DMS 273 treated with DMSO at 0.1 percent for 48 hours (cell line): ENCODE measurements around the gene APP.
"Not testable (repeated sequence)": the region's sequence is repeated elsewhere in the genome, so short reads cannot be mapped to it uniquely, and the experiment has no call there.

Experiments used
- DNase-seq: peaks from one replicate; lab custom pipeline; 2025; lab: John Stamatoyannopoulos, UW

The APP gene

GRCh38 chr21:26098772-26099397 is 71.7 kb downstream of the APP start:
- DNase-seq, result no peak

DNA sequence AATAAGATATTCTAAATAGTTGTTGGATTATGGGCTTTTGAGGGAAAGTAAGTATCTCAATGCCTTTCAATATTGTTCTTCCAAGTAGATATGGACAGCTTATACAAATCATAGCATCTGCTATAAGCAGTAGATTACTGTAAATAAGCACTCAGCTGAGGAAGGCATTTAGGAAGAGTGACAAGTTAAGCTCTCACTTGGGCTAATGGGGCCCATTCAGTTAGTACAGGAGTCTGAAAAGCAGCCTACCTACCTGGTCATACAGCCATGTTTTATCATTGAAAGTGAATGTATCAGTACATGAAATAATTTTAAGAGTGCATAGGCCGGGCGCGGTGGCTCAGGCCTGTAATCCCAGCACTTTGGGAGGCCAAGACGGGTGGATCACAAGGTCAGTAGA is 73.1 kb downstream of the APP start:
- DNase-seq, result no peak

GRCh38 chr21:26096494-26097371 is 73.8 kb downstream of the APP start:
- no peak for DNase-seq

GRCh38 chr21:26095131-26095530 is 75.4 kb downstream of the APP start:
- no peak for DNase-seq

- DNase-seq, result no peak
Measured at GRCh38 chr21:26093122-26093521, 77.4 kb downstream of the APP start.

GRCh38 chr21:26091480-26092018 is 79.0 kb downstream of the APP start:
- no peak for DNase-seq

DNA sequence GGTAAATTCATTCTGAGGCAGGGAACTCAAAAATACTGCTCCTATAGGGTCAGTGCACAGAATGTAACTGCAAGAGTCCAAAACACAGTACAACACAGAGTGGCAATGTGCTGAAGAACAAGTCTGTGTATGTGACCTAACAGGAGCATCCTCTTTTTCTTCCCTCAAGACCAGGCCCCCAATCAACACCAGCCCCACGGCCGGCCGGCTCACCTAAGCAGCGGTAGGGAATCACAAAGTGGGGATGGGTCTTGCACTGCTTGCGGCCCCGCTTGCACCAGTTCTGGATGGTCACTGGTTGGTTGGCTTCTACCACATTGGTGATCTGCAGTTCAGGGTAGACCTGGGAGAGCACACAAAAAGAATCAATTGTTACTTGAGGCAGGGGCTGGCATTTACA is 80.8 kb downstream of the APP start:
- no peak for DNase-seq

DNA sequence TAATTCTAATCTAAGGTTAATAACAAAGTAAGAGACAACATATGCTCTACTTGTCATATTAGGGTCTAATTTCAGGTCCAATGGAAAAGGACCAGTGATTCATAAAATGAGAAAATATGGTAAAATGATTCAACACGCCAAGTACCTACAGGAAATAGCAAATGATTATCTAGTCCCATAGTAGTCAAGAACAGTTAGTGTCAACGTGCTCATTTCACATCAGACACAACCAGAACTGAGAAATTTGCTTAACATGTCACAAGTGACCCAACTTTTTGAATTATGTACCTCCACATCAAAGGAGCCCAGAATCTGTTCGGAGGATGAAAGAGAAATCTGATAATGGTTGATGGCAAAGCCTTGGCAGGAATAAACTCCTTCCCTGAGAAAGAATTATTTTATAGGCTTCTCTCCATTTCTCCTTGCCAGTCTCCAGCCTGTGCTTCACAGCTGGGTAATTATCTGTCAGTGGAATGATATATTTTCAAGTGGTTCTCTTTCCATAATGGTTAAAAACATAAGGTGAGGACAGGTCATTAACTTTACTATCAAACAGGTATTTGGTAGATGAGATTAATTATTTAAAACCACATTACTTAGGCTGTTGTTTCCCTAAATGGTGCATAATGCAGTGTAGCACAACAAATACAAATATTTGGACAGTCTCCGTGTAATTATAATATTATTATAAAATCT is 83.2 kb downstream of the APP start:
- DNase-seq, result no peak

- no peak for DNase-seq
Measured at GRCh38 chr21:26085882-26086281, 84.7 kb downstream of the APP start.

DNA sequence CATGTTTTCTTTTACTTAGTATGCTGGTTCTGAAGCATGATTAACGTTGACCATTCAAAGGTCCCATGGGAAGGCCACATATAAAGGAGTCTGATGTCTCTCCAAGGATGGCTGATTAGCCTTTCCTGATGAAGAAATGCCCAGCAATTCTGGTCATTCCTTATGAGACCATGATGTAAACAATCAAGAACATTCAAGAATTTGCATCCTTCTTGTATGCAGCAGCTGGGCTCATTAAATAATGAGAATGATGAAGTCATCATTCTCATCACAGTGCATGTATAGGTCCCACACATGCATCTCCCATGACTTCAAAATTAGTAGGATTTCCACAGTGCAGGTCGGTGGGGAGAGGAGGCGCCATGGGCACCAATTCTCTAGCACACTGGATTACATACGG is 85.4 kb downstream of the APP start:
- no peak for DNase-seq

- DNase-seq, result no peak
Measured at GRCh38 chr21:26082549-26082948, 88.0 kb downstream of the APP start.

GRCh38 chr21:26081175-26081760 is 89.3 kb downstream of the APP start:
- not testable (repeated sequence) for DNase-seq

- DNase-seq, result no peak
Measured at GRCh38 chr21:26080211-26080610, 90.4 kb downstream of the APP start.

DNA sequence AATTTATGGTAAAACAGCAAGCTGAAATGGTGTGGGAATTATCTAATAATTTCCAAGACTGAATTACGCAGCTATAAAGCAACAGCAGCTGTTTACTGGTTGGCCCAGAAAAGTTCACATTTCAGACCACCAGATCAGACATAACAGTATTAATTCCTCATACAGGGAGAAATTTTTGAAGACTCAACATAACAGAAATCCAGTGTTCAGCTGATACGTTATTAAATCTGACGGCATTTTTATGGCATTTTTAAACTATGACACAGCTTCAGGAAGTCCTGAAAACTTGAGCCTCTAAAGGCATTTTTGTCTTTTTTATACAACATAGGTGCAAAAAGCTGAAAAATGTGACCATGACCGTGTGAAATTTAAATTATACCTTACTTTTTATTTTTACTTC is 91.2 kb downstream of the APP start:
- DNase-seq, result no peak

DNA sequence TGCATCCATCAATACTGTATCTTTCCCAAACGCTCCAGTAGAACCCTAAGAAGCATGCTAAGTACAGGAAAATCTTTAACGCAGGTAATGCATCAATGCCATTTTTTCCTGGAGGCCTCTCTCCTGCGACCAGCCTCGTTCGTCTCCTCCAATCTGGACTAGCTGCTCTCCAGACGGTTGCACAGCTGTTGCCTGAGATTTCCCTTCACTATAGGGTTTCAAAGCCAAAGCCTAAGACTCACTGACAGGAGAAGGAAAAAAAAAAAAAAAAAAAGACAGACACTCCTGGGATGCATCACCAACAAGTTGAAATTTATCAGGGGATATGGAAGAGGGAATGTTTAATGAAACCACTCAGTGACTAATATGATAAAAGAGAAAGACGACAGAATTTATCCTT is 93.0 kb downstream of the APP start:
- peak; percentile 76 for DNase-seq

GRCh38 chr21:26072666-26073615 is 97.6 kb downstream of the APP start:
- DNase-seq, result no peak

DNA sequence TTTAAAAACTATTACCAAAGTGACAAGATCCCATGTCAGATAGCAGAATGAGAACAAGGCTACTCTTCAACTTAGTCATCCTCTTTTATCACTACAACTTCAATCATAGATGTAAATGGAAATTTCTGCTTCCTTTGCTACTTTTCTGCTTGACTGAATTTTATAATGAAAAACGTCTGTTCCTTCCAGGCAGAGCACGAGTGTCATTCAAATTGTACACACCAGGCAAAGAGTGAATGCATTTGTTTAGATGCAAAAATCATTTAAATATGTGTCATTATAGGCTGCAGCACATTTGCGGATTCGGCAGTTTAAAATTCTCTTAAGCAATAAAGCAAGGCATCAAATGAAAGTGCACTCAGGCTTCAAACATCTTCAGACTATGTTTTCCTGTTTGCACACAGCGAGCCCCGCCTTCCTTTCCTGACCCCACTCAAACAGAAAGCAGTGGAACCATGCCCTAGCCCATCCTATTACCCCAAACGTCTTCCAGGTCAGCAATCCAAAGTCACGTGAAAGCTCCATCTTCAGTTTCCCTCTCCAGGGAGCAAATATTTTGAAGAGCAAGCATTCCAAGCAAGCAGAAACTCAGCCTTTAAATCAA is 99.6 kb downstream of the APP start:
- DNase-seq, result no peak

DNA sequence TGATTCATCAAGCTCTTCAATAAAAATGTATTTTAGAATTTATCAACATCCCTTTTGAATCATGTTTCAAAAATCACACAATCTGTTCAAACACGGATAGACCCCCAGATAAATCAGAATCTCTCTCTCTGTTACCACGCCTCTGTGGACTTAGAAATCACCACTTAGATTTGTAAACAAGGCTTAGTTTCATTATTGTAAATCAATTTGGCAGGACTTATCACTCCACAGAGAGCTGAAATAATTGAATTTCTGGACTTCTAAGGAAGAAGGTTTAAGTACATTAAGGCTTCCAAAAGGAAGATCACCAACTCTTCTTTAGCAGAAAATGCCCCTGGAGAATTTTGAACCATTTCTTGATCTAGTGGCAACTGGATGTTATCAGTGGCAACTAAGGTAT is 100.4 kb downstream of the APP start:
- DNase-seq, result no peak

- DNase-seq, result no peak
Measured at GRCh38 chr21:26068776-26069175, 101.8 kb downstream of the APP start.

DNA sequence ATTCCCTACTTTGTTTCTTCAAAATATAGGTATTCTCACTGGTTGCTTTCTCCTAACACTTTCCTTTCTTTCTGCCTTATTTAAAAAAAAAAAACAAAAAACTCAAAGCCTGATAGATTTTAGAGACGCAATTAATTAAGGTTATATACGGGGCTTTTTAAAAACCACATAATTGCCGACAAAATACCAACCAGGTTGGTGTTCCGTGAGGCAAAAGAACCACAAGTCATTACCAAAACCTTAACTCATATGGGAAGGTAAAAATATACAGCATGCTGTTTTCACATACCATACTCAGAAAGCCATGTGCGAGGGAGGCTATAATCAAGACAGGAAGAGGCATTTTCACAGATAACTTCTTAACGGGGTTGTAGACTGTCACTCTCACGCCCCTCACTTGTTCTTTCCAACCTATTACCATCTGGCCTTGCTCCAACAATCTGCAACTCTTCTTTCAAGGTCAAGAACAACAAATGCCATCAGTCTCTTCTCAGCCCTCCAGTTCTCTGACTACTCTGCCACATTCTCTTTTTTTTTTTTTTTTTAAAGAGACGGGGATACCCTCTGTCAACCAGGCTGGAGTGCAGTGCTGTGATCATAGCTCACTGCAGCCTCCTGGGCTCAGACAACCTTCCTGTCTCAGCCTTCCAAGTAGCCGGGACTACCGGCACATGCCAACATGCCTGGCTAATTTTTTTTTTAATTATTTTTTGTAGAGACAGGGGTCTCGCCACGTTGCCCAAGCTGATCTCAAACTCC is 102.6 kb downstream of the APP start:
- no peak for DNase-seq
